Measurements from ENCODE around the gene ADM2.

DNA sequence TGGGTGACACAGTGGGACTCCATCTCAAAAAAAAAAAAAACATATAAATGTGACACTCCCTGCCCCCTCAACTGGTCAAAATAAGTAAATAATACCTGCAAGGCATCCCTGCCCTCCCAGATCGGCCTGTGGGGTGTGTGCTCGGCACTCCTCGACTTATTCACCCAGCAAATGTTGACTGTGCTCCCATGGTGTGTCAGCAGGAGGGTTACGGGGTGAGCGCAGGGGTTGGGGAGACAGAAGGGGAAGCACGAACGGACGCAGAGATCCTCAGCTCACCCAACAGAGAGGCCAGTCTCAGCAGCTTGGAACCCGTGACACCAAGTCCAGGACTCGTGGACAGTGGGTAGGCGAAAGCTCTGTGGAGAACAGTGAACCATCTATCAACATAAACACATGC lies 1.6 kb upstream of the ADM2 start:
- TF ChIP-seq, protein P1, sequence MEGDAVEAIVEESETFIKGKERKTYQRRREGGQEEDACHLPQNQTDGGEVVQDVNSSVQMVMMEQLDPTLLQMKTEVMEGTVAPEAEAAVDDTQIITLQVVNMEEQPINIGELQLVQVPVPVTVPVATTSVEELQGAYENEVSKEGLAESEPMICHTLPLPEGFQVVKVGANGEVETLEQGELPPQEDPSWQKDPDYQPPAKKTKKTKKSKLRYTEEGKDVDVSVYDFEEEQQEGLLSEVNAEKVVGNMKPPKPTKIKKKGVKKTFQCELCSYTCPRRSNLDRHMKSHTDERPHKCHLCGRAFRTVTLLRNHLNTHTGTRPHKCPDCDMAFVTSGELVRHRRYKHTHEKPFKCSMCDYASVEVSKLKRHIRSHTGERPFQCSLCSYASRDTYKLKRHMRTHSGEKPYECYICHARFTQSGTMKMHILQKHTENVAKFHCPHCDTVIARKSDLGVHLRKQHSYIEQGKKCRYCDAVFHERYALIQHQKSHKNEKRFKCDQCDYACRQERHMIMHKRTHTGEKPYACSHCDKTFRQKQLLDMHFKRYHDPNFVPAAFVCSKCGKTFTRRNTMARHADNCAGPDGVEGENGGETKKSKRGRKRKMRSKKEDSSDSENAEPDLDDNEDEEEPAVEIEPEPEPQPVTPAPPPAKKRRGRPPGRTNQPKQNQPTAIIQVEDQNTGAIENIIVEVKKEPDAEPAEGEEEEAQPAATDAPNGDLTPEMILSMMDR (IDR thresholded peaks at IDR 0.05; ENCODE audit: low read depth, low read length, poor library complexity, severe bottlenecking): no peak
- no peak for TF ChIP-seq EZH2phosphoT487 (IDR thresholded peaks at IDR 0.05; ENCODE audit: borderline replicate concordance, low read length)
